HCT116 (cell line): Measurements from ENCODE around the gene PHF19. TPM values are rescaled to one million over a fixed set of nuclear protein-coding genes. Genes with fewer than 3 reads are reported as not detected.

Experiments
- ATAC-seq: fragments of 200-7000 bp; cut with Tn5 transposase; 2 replicates; pipeline ENCODE4 v1.9.1; 2020; ENCODE audit warnings: mild to moderate bottlenecking, moderate library complexity
- BruUV-seq: library from RNA; stranded (reverse); fragments of 400-500 nt; replicated peaks from 2 replicates; lab custom pipeline; 2021; lab: Mats Ljungman, UMichigan
- CTCF ChIA-PET: fragments of 300-600 bp; sonication (Branson Sonifier 250); formaldehyde crosslinking; loops from one replicate; lab custom pipeline; 2021; ENCODE audit warnings: antibody characterized with exemption; lab: Charles Lee
- POLR2A ChIA-PET: fragments of 300-600, 350-600 bp; sonication (Branson Sonifier 250); formaldehyde crosslinking; loops from one replicate; lab custom pipeline; 2021; ENCODE audit warnings: antibody characterized with exemption; lab: Charles Lee
- RAD21 ChIA-PET, 2 experiments: fragments of 300-600 bp; sonication (Branson Sonifier 250); formaldehyde crosslinking; loops; one replicate each; lab custom pipeline; 2023; ENCODE audit warnings: low total read pairs in 2 of 2; ENCODE audit not compliant: uncharacterized antibody in 2 of 2, unreplicated experiment in 2 of 2, low non-redundant PET in 1 of 2; lab: Charles Lee
- DNase-seq: peaks from one replicate; pipeline ENCODE4 v3.0.0-alpha.2; 2010; ENCODE audit warnings: low read depth, low spot score
- H2AFZ ChIP-seq: fragments of 200-600 bp; shearing (Covaris generic), sonication (generic); 2 replicates; pipeline ENCODE4 v1.6.1; 2017; ENCODE audit warnings: low read depth, mixed run types, mixed read lengths, antibody characterized with exemption, low read length; ENCODE audit not compliant: poor library complexity, severe bottlenecking
- H3K27ac ChIP-seq: 2 replicates; pipeline ENCODE4 v1.5.1; 2012; ENCODE audit warnings: low read depth, low read length
- H3K27me3 ChIP-seq: fragments of 200-600 bp; sonication (generic); 2 replicates; pipeline ENCODE4 v1.6.1; 2016; ENCODE audit warnings: mixed run types, low read length, mixed read lengths; ENCODE audit not compliant: insufficient read depth
- H3K36me3 ChIP-seq, 2 experiments: fragments of 200-500 bp in 1 of 2; fragments of 200-600 bp in 1 of 2; sonication (Bioruptor generic) in 1 of 2; sonication (generic) in 1 of 2; 2 replicates each; pipeline versions ENCODE4 v1.5.1 to v1.6.1; 2014 to 2016; ENCODE audit warnings: low read length in 2 of 2, inconsistent platforms in 1 of 2, mixed read lengths in 1 of 2, mixed run types in 1 of 2; ENCODE audit not compliant: insufficient read depth in 2 of 2, control insufficient read depth in 1 of 2
- H3K4me1 ChIP-seq, 2 experiments: fragments of 200-600 bp in 1 of 2; sonication (generic) in 1 of 2; 2 replicates each; pipeline versions ENCODE4 v1.5.1 to v1.6.1; 2012 to 2017; ENCODE audit warnings: low read length in 2 of 2, inconsistent platforms in 1 of 2, mild to moderate bottlenecking in 1 of 2, mixed read lengths in 1 of 2, mixed run types in 1 of 2, moderate library complexity in 1 of 2; ENCODE audit not compliant: insufficient read depth in 2 of 2, control insufficient read depth in 1 of 2
- H3K4me2 ChIP-seq: fragments of 200-600 bp; sonication (generic); 2 replicates; pipeline ENCODE4 v1.6.1; 2017; ENCODE audit warnings: mixed run types, low read length, mixed read lengths
- H3K4me3 ChIP-seq, 2 experiments: fragments of 200-600 bp in 1 of 2; sonication (generic) in 1 of 2; replicated peaks in 1 of 2; 2 replicates each; pipeline ENCODE4 v1.5.1; 2011 to 2016; ENCODE audit warnings: low read length in 2 of 2, control low read depth in 1 of 2, low read depth in 1 of 2, mild to moderate bottlenecking in 1 of 2, mixed read lengths in 1 of 2, mixed run types in 1 of 2
- H3K79me2 ChIP-seq: fragments of 200-600 bp; sonication (generic); 2 replicates; pipeline ENCODE4 v1.6.1; 2017; ENCODE audit warnings: mild to moderate bottlenecking, mixed run types, low read length, moderate library complexity, mixed read lengths; ENCODE audit not compliant: insufficient read depth
- H3K9ac ChIP-seq: fragments of 200-600 bp; sonication (generic); 2 replicates; pipeline ENCODE4 v1.6.1; 2016; ENCODE audit warnings: low read length, mixed read lengths
- H3K9me2 ChIP-seq: fragments of 200-600 bp; sonication (generic), shearing (Covaris generic); 2 replicates; pipeline ENCODE4 v1.6.1; 2017; ENCODE audit warnings: mixed run types, mild to moderate bottlenecking, moderate library complexity; ENCODE audit not compliant: insufficient read depth
- H3K9me3 ChIP-seq, 2 experiments: fragments of 200-500 bp in 1 of 2; fragments of 200-600 bp in 1 of 2; sonication (Bioruptor generic) in 1 of 2; sonication (generic) in 1 of 2; 2 replicates each; pipeline ENCODE4 v1.6.1; 2014 to 2017; ENCODE audit warnings: low read length in 2 of 2, mixed read lengths in 2 of 2, inconsistent platforms in 1 of 2, low read depth in 1 of 2, mild to moderate bottlenecking in 1 of 2, mixed run types in 1 of 2, moderate library complexity in 1 of 2; ENCODE audit not compliant: control insufficient read depth in 1 of 2, insufficient read depth in 1 of 2
- H4K20me1 ChIP-seq: fragments of 200-600 bp; sonication (generic), shearing (Covaris generic); 2 replicates; pipeline ENCODE4 v1.6.1; 2017; ENCODE audit warnings: mixed run types, mild to moderate bottlenecking, moderate library complexity; ENCODE audit not compliant: insufficient read depth
- CBX3 ChIP-seq: IDR thresholded peaks from 2 replicates; pipeline ENCODE4 v1.6.1; 2012; ENCODE audit warnings: low read depth
- CEBPB ChIP-seq: IDR thresholded peaks from 2 replicates; pipeline ENCODE4 v1.6.1; 2012; ENCODE audit warnings: low read depth
- EGR1 ChIP-seq: IDR thresholded peaks from 2 replicates; pipeline ENCODE4 v1.6.1; 2012; ENCODE audit warnings: low read depth
- EZH2phosphoT487 ChIP-seq: fragments of 200-600 bp; IDR thresholded peaks from 2 replicates; pipeline ENCODE4 v1.6.1; 2018; ENCODE audit warnings: antibody characterized with exemption, borderline replicate concordance
- JUND ChIP-seq: IDR thresholded peaks from 2 replicates; pipeline ENCODE4 v1.6.1; 2012
- POLR2AphosphoS5 ChIP-seq: IDR thresholded peaks from 2 replicates; pipeline ENCODE4 v1.6.1; 2011; ENCODE audit warnings: mild to moderate bottlenecking, low read depth, low read length, moderate library complexity
- RAD21 ChIP-seq: IDR thresholded peaks from 2 replicates; pipeline ENCODE4 v1.6.1; 2012; ENCODE audit warnings: low read depth, mild to moderate bottlenecking
- SP1 ChIP-seq: IDR thresholded peaks from 2 replicates; pipeline ENCODE4 v1.6.1; 2012; ENCODE audit warnings: low read depth
- SRF ChIP-seq: IDR thresholded peaks from 2 replicates; pipeline ENCODE4 v1.6.1; 2012; ENCODE audit warnings: low read depth
- TCF7L2 ChIP-seq: IDR thresholded peaks from 2 replicates; pipeline ENCODE4 v1.7.0; 2011; ENCODE audit warnings: borderline replicate concordance, inconsistent platforms; ENCODE audit not compliant: insufficient read depth, insufficient read length; ENCODE audit errors: extremely low read depth
- ZFX ChIP-seq: fragments of 450-650 bp; IDR thresholded peaks from 2 replicates; pipeline ENCODE4 v1.6.1; 2017
- intact Hi-C: fragments of 100-400 bp; cut with micrococcal nuclease; formaldehyde crosslinking; loops from 2 replicates; pipeline ENCODE4 v1.10.0; 2022
- total RNA-seq: library from RNA; stranded (reverse); gene quantifications from one replicate; pipeline ENCODE4 v1.2.1, GENCODE V29; 2021; ENCODE audit not compliant: unreplicated experiment
- TF ChIP-seq, protein P1 (sequence below): IDR thresholded peaks from 2 replicates; pipeline ENCODE4 v1.6.1; 2011; ENCODE audit warnings: mild to moderate bottlenecking, low read length, moderate library complexity; ENCODE audit not compliant: insufficient replicate concordance; ENCODE audit errors: extremely low read depth
- TF ChIP-seq, protein P2 (sequence below): IDR thresholded peaks from 2 replicates; pipeline ENCODE4 v1.6.1; 2012; ENCODE audit warnings: low read depth
- TF ChIP-seq, protein P3 (sequence below): IDR thresholded peaks from 2 replicates; pipeline ENCODE4 v1.6.1; 2012

The PHF19 gene
- total RNA-seq, 1 experiment from 2014 or later = 74.0 TPM

DNA sequence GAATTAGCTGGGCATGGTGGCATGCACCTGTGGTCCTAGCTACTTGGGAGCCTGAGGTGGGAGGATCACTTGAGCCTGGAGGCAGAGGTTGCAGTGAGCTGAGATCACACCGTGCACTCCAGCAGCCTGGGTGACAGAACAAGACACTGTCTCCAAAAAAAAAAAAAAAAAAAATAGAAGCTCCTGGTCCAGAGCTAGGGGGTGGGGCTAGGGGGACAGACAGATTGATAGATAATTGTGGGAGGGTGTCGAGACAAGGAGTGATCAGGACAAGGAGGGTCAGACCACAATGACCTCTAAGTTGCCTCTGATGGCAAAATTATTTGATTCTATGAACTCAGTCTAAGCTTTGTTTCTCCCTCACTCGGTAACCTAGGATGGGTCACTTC, 6.6 kb upstream of the PHF19 start:
- no TSS peak for BruUV-seq
- H3K9me3 ChIP-seq = no peaks in the 10 kb centered on the region
- H3K79me2 ChIP-seq = no peaks in the 10 kb centered on the region
- H3K27ac ChIP-seq = no peak overlapping the region
- H3K4me2 ChIP-seq = peak overlapping the region; percentile 51
- ATAC-seq = peak; percentile 44
- H3K4me3 ChIP-seq = no peak overlapping the region
- CTCF ChIA-PET = interaction anchor here (0.6 kb wide), 1 partner anchor 10 kb away, joined by 3 read pairs; no protein-coding TSS in a partner anchor
- TF ChIP-seq CBX3 (no peak), EGR1 (no peak), SP1 (no peak), EZH2phosphoT487 (no peak), CEBPB (no peak), TCF7L2 (no peak), SRF (no peak), ZFX (no peak), JUND (no peak), RAD21 (no peak), POLR2AphosphoS5 (no peak)
- TF ChIP-seq, protein P1, sequence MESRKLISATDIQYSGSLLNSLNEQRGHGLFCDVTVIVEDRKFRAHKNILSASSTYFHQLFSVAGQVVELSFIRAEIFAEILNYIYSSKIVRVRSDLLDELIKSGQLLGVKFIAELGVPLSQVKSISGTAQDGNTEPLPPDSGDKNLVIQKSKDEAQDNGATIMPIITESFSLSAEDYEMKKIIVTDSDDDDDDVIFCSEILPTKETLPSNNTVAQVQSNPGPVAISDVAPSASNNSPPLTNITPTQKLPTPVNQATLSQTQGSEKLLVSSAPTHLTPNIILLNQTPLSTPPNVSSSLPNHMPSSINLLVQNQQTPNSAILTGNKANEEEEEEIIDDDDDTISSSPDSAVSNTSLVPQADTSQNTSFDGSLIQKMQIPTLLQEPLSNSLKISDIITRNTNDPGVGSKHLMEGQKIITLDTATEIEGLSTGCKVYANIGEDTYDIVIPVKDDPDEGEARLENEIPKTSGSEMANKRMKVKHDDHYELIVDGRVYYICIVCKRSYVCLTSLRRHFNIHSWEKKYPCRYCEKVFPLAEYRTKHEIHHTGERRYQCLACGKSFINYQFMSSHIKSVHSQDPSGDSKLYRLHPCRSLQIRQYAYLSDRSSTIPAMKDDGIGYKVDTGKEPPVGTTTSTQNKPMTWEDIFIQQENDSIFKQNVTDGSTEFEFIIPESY = no peak
- TF ChIP-seq, protein P2, sequence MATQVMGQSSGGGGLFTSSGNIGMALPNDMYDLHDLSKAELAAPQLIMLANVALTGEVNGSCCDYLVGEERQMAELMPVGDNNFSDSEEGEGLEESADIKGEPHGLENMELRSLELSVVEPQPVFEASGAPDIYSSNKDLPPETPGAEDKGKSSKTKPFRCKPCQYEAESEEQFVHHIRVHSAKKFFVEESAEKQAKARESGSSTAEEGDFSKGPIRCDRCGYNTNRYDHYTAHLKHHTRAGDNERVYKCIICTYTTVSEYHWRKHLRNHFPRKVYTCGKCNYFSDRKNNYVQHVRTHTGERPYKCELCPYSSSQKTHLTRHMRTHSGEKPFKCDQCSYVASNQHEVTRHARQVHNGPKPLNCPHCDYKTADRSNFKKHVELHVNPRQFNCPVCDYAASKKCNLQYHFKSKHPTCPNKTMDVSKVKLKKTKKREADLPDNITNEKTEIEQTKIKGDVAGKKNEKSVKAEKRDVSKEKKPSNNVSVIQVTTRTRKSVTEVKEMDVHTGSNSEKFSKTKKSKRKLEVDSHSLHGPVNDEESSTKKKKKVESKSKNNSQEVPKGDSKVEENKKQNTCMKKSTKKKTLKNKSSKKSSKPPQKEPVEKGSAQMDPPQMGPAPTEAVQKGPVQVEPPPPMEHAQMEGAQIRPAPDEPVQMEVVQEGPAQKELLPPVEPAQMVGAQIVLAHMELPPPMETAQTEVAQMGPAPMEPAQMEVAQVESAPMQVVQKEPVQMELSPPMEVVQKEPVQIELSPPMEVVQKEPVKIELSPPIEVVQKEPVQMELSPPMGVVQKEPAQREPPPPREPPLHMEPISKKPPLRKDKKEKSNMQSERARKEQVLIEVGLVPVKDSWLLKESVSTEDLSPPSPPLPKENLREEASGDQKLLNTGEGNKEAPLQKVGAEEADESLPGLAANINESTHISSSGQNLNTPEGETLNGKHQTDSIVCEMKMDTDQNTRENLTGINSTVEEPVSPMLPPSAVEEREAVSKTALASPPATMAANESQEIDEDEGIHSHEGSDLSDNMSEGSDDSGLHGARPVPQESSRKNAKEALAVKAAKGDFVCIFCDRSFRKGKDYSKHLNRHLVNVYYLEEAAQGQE = no peak
- TF ChIP-seq, protein P3, sequence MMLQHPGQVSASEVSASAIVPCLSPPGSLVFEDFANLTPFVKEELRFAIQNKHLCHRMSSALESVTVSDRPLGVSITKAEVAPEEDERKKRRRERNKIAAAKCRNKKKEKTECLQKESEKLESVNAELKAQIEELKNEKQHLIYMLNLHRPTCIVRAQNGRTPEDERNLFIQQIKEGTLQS = no peak
- TF ChIP-seq, all 23 proteins: peak for 0
- Histone ChIP-seq H3K9ac (no peak overlapping the region), H3K27me3 (no peaks in the 10 kb centered on the region), H3K36me3 (no peaks in the 10 kb centered on the region), H3K4me1 (peaks cover 14 to 33% of the 10 kb centered on the region in 2 experiments), H3K9me2 (no peaks in the 10 kb centered on the region), H2AFZ (no peak overlapping the region), H4K20me1 (no peaks in the 10 kb centered on the region)
- intact Hi-C loops = no loop called here
- no peak for DNase-seq
- ChIA-PET POLR2A (interaction anchor here (0.7 kb wide), 1 partner anchor 41 kb away, joined by 3 read pairs; the partner anchor contains the start of gene PSMD5), RAD21 (no interaction called here)
